H9 (cell line): ENCODE results near the gene BCAS3. TPM values are rescaled to one million over a fixed set of nuclear protein-coding genes. Genes with fewer than 3 reads are reported as not detected.

Source experiments
- DNase-seq: peaks from one replicate; pipeline ENCODE4 v3.0.0-alpha.2; 2017
- H2AFZ ChIP-seq: one replicate; pipeline ENCODE4 v1.6.1; 2013; ENCODE audit warnings: mild to moderate bottlenecking, low read length, control low read depth, moderate library complexity
- H2AK5ac ChIP-seq: 2 replicates; pipeline ENCODE4 v1.6.1; 2013; ENCODE audit warnings: low read length, control low read depth, mixed read lengths; ENCODE audit not compliant: insufficient read length
- H2BK120ac ChIP-seq: one replicate; pipeline ENCODE4 v1.6.1; 2013; ENCODE audit warnings: low read depth, mild to moderate bottlenecking, low read length, control low read depth, inconsistent platforms; ENCODE audit not compliant: poor library complexity, severe bottlenecking
- H2BK12ac ChIP-seq: 2 replicates; pipeline ENCODE4 v1.6.1; 2013; ENCODE audit warnings: low read length, control low read depth, mixed read lengths, low read depth; ENCODE audit not compliant: insufficient read length
- H2BK15ac ChIP-seq: 2 replicates; pipeline ENCODE4 v1.6.1; 2013; ENCODE audit warnings: low read depth, low read length, control low read depth
- H2BK20ac ChIP-seq: one replicate; pipeline ENCODE4 v1.6.1; 2013; ENCODE audit warnings: low read depth, mild to moderate bottlenecking, low read length, control low read depth, inconsistent platforms; ENCODE audit not compliant: poor library complexity, severe bottlenecking
- H2BK5ac ChIP-seq: 2 replicates; pipeline ENCODE4 v1.6.1; 2013; ENCODE audit warnings: low read length, control low read depth, mixed read lengths; ENCODE audit not compliant: insufficient read length
- H3K14ac ChIP-seq: 2 replicates; pipeline ENCODE4 v1.6.1; 2013; ENCODE audit warnings: low read length, control low read depth; ENCODE audit not compliant: insufficient read depth
- H3K18ac ChIP-seq: 2 replicates; pipeline ENCODE4 v1.6.1; 2013; ENCODE audit warnings: low read depth, mild to moderate bottlenecking, mixed read lengths, low read length, control low read depth; ENCODE audit not compliant: insufficient read length
- H3K23ac ChIP-seq: 2 replicates; pipeline ENCODE4 v1.6.1; 2013; ENCODE audit warnings: low read length, control low read depth, mixed read lengths, low read depth; ENCODE audit not compliant: insufficient read length
- H3K23me2 ChIP-seq: 2 replicates; pipeline ENCODE4 v1.6.1; 2013; ENCODE audit warnings: low read depth, mild to moderate bottlenecking, mixed read lengths, low read length, control low read depth; ENCODE audit not compliant: insufficient read length, poor library complexity, severe bottlenecking
- H3K27ac ChIP-seq: 2 replicates; pipeline ENCODE4 v1.5.1; 2013; ENCODE audit warnings: low read length, control low read depth, mixed read lengths, low read depth; ENCODE audit not compliant: insufficient read length
- H3K27me3 ChIP-seq: 2 replicates; pipeline ENCODE4 v1.6.1; 2013; ENCODE audit warnings: low read length, control low read depth, inconsistent platforms; ENCODE audit not compliant: insufficient read depth
- H3K4ac ChIP-seq: 2 replicates; pipeline ENCODE4 v1.6.1; 2013; ENCODE audit warnings: low read depth, mild to moderate bottlenecking, control low read depth, inconsistent platforms, low read length, moderate library complexity
- H3K4me1 ChIP-seq: 2 replicates; pipeline ENCODE4 v1.6.1; 2013; ENCODE audit warnings: low read length, control low read depth, inconsistent platforms; ENCODE audit not compliant: insufficient read depth
- H3K4me2 ChIP-seq: 2 replicates; pipeline ENCODE4 v1.6.1; 2013; ENCODE audit warnings: low read length, control low read depth, mixed read lengths; ENCODE audit not compliant: insufficient read length, insufficient read depth
- H3K56ac ChIP-seq: 2 replicates; pipeline ENCODE4 v1.6.1; 2013; ENCODE audit warnings: low read depth, mild to moderate bottlenecking, mixed read lengths, low read length, control low read depth; ENCODE audit not compliant: insufficient read length
- H3K79me1 ChIP-seq: 2 replicates; pipeline ENCODE4 v1.6.1; 2013; ENCODE audit warnings: low read depth, mild to moderate bottlenecking, moderate library complexity, low read length, control low read depth, inconsistent platforms; ENCODE audit not compliant: insufficient read depth, poor library complexity, severe bottlenecking
- H3K79me2 ChIP-seq: 2 replicates; pipeline ENCODE4 v1.6.1; 2013; ENCODE audit warnings: low read length, control low read depth, inconsistent platforms; ENCODE audit not compliant: insufficient read depth
- H3K9ac ChIP-seq: 2 replicates; pipeline ENCODE4 v1.6.1; 2013; ENCODE audit warnings: low read length, control low read depth, mixed read lengths; ENCODE audit not compliant: insufficient read length; ENCODE audit errors: extremely low read depth
- H3K9me3 ChIP-seq: one replicate; pipeline ENCODE4 v1.6.1; 2013; ENCODE audit warnings: low read depth, low read length, inconsistent platforms; ENCODE audit not compliant: control insufficient read depth
- H3T11ph ChIP-seq: one replicate; pipeline ENCODE4 v1.6.1; 2013; ENCODE audit warnings: mild to moderate bottlenecking, low read length, control low read depth, inconsistent platforms
- H4K20me1 ChIP-seq: one replicate; pipeline ENCODE4 v1.6.1; 2013; ENCODE audit not compliant: control insufficient read depth, insufficient read length, insufficient read depth
- H4K5ac ChIP-seq: 2 replicates; pipeline ENCODE4 v1.6.1; 2013; ENCODE audit warnings: low read depth, mild to moderate bottlenecking, mixed read lengths, low read length, control low read depth; ENCODE audit not compliant: insufficient read length
- H4K8ac ChIP-seq: replicated peaks from 2 replicates; pipeline ENCODE4 v1.6.1; 2013; ENCODE audit warnings: low read length, control low read depth, mixed read lengths, low read depth; ENCODE audit not compliant: insufficient read length
- H4K91ac ChIP-seq: 2 replicates; pipeline ENCODE4 v1.6.1; 2013; ENCODE audit warnings: low read depth, mild to moderate bottlenecking, moderate library complexity, mixed read lengths, low read length, control low read depth; ENCODE audit not compliant: insufficient read length
- H3K27ac Mint-ChIP-seq, 3 experiments: 2 replicates in 2 of 3; 3 replicates in 1 of 3; pipeline ENCODE4 v1.8.0; 2020 to 2021; ENCODE audit warnings: mixed read lengths in 3 of 3, mild to moderate bottlenecking in 1 of 3, moderate library complexity in 1 of 3
- H3K27me3 Mint-ChIP-seq: 2 replicates; pipeline ENCODE4 v1.8.0; 2021; ENCODE audit warnings: low read depth, mild to moderate bottlenecking, moderate library complexity, mixed read lengths
- H3K36me3 Mint-ChIP-seq, 3 experiments: 2 replicates in 2 of 3; 3 replicates in 1 of 3; pipeline ENCODE4 v1.8.0; 2020 to 2021; ENCODE audit warnings: low read depth in 3 of 3, mixed read lengths in 3 of 3; ENCODE audit not compliant: insufficient read depth in 1 of 3
- H3K4me1 Mint-ChIP-seq, 2 experiments: 2 replicates each; pipeline ENCODE4 v1.8.0; 2020; ENCODE audit warnings: mixed read lengths in 2 of 2
- H3K4me3 Mint-ChIP-seq, 2 experiments: 2 replicates in 1 of 2; 3 replicates in 1 of 2; pipeline ENCODE4 v1.8.0; 2020 to 2021; ENCODE audit warnings: mild to moderate bottlenecking in 2 of 2, mixed read lengths in 2 of 2, moderate library complexity in 1 of 2
- H3K9me3 Mint-ChIP-seq, 2 experiments: 2 replicates in 1 of 2; 3 replicates in 1 of 2; pipeline ENCODE4 v1.8.0; 2020; ENCODE audit warnings: mild to moderate bottlenecking in 2 of 2, mixed read lengths in 2 of 2, moderate library complexity in 1 of 2
- whole genome bisulfite sequencing: extraction: QIAGEN DNeasy Blood & Tissue Kit; methylation state at CpG from one replicate; pipeline ENCODE4 v1.1.7; 2013; ENCODE audit warnings: missing lambda C conversion rate, low lambda C conversion rate, mixed read lengths; ENCODE audit not compliant: insufficient read length; ENCODE audit errors: extremely low coverage; 5-methylcytosine and 5-hydroxymethylcytosine counted together
- total RNA-seq: library from RNA; stranded (reverse); gene quantifications from 2 replicates; pipeline ENCODE4 v1.2.1, GENCODE V29; 2021
- TF ChIP-seq, protein P1 (sequence below): fragments of 200-600 bp; sonication (generic); conservative IDR thresholded peaks from 3 replicates; pipeline ENCODE4 v1.8.0; 2021; ENCODE audit warnings: antibody characterized with exemption, mild to moderate bottlenecking

BCAS3 gene
- total RNA-seq, 1 experiment from 2014 or later: 22.4 TPM

- no CpG with 5 or more reads among the region's 27 CpGs for whole genome bisulfite sequencing
- H3K14ac ChIP-seq: peak overlapping the region; percentile 46; the same call in 1 of the 2 replicates
- no peak overlapping the region for H3K27ac ChIP-seq
- no peaks in the 10 kb centered on the region for H3K79me1 ChIP-seq
- DNase-seq: no peak
- H3K4me1 ChIP-seq: no peaks in the 10 kb centered on the region
- no peak overlapping the region for H2AK5ac ChIP-seq
- no peaks in the 10 kb centered on the region for H3K9me3 ChIP-seq
- H4K8ac ChIP-seq: no peak overlapping the region
- no peak overlapping the region for H3K9ac ChIP-seq
- no peak overlapping the region for H3K4me2 ChIP-seq
- H3K4ac ChIP-seq: no peak overlapping the region
- no peaks in the 10 kb centered on the region for H3K27me3 Mint-ChIP-seq
- H4K5ac ChIP-seq: no peak overlapping the region
- no peaks in the 10 kb centered on the region for H3K79me2 ChIP-seq
- H4K91ac ChIP-seq: no peak overlapping the region
- H3K27ac Mint-ChIP-seq: no peak overlapping the region
- H3K36me3 Mint-ChIP-seq: no peaks in the 10 kb centered on the region
- no peak overlapping the region for H2BK20ac ChIP-seq
- H3T11ph ChIP-seq: no peak overlapping the region
- no peak overlapping the region for H3K23ac ChIP-seq
- H3K27me3 ChIP-seq: no peaks in the 10 kb centered on the region
- no peak overlapping the region for H2BK5ac ChIP-seq
- H3K4me1 Mint-ChIP-seq: peaks cover 14 to 23% of the 10 kb centered on the region in 2 experiments
- H2BK120ac ChIP-seq: no peak overlapping the region
- H2BK12ac ChIP-seq: no peak overlapping the region
- H4K20me1 ChIP-seq: no peaks in the 10 kb centered on the region
- no peaks in the 10 kb centered on the region for H3K9me3 Mint-ChIP-seq
- H3K23me2 ChIP-seq: no peaks in the 10 kb centered on the region
- H3K18ac ChIP-seq: no peak overlapping the region
- no peak overlapping the region for H2BK15ac ChIP-seq
- no peak overlapping the region for H2AFZ ChIP-seq
- TF ChIP-seq, protein P1, sequence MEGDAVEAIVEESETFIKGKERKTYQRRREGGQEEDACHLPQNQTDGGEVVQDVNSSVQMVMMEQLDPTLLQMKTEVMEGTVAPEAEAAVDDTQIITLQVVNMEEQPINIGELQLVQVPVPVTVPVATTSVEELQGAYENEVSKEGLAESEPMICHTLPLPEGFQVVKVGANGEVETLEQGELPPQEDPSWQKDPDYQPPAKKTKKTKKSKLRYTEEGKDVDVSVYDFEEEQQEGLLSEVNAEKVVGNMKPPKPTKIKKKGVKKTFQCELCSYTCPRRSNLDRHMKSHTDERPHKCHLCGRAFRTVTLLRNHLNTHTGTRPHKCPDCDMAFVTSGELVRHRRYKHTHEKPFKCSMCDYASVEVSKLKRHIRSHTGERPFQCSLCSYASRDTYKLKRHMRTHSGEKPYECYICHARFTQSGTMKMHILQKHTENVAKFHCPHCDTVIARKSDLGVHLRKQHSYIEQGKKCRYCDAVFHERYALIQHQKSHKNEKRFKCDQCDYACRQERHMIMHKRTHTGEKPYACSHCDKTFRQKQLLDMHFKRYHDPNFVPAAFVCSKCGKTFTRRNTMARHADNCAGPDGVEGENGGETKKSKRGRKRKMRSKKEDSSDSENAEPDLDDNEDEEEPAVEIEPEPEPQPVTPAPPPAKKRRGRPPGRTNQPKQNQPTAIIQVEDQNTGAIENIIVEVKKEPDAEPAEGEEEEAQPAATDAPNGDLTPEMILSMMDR: no peak
- no peak overlapping the region for H3K4me3 Mint-ChIP-seq
- no peak overlapping the region for H3K56ac ChIP-seq
These were observed 690.6 kb downstream of the BCAS3 start for GRCh38 chr17:61368049-61368831.
